8988T (cell line): ENCODE measurements around the gene GAS2L3.

Experiments
- DNase-seq: peaks from one replicate; pipeline ENCODE4 v3.0.0; 2011

The GAS2L3 gene

DNA sequence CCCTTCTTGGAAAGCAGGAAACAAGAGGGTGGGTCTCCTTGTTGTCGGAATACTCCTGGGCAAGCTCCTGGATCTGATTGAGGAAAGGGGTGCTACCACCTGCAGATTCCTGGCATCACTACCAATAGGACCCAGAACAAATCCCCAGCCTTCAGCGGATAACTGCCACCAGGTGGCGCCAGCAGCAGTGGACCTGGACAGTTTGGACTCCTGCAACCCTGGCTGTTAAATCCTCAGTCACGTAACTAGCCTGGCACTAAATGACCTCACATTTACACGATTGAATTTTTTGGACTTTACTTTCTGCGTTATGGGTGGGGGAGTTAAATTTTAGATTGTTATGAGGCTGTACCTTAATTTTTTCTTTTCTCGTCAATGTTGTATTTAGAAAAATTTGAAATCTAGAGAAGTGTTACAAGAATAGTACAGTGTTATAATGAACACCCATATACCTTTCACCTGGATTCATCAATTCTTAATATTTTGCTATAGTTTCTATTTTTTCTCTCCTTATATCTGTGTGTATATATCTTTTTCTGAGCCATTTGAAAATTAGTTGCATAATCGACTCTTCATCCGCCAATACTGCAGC is 95.6 kb downstream of the GAS2L3 start:
- peak; percentile 58 for DNase-seq

DNA sequence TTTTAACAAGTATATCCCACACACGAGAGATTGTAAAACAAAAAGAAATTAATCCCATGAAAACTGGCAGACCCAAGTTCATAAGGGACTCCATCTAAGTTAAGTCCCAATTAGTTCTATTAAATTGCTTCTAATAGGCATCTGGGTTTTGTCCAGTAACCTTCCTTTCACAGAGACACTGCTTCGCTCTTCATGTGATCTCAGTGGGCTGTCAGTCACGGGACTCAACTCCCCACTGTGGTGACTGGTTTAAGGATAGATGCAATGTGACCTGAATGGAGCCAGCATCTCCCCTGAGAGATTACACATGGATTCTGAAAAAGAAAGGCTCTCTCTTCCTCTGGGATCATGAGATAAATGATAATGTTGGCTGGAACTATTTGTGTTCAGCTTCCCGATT is 96.4 kb downstream of the GAS2L3 start:
- no peak for DNase-seq

DNA sequence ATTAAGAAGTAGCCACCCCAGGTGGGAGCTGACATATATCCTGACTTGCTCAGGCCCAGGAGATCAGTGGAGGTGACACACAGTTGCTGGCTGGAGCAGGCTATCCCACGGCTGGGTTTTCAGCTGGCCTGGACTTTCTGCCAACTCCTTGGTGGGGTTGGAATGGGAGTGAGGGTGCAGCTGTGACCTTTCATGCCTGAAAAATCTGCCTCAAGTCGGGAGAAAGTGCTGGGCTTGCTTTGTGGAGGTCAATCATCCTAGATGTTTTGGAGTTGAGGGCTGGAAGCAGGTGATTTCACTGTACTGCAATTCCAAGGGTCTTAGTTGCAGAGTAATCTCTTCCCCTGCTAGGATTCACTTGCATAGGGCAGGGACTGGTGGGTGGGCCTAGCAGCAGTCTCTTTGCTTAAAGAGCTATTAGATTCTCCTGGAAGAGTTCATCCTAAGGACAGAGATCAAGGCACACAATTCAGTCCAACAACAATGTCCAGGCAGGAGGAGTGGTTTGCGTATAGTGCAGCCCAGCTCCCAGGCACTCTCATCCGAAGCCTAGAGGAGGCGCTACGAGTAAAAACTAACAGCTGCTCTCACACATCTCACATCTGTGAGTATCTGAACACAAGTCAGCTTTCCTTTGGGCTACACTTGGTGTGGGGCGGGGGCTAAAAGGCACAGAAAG is 98.1 kb downstream of the GAS2L3 start:
- DNase-seq, result no peak

DNA sequence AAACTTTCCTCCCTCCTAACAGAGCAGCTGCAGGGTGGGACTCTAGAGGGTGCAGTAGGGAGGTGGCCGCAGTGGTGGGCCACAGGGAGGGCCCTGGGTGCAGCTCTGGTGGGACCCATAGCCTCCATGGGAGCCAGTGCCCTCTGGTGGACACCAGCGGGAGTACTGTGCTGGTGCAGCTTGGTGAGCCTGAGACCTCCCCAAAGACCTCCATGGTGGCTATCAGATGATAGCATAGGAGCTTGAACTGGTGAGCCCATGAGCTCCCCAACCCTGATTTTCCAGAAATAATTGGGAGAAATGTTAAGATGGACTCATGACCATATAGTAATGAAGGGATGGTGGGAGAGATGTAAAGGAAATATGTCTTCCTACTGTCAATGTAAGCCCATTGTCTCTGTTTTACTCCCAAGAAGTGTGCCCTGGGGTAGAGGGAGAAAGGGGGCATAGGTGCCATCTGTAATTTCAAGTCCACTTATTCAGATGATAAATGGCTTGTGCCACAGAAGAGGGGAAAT is 98.7 kb downstream of the GAS2L3 start:
- peak; percentile 39 for DNase-seq

DNA sequence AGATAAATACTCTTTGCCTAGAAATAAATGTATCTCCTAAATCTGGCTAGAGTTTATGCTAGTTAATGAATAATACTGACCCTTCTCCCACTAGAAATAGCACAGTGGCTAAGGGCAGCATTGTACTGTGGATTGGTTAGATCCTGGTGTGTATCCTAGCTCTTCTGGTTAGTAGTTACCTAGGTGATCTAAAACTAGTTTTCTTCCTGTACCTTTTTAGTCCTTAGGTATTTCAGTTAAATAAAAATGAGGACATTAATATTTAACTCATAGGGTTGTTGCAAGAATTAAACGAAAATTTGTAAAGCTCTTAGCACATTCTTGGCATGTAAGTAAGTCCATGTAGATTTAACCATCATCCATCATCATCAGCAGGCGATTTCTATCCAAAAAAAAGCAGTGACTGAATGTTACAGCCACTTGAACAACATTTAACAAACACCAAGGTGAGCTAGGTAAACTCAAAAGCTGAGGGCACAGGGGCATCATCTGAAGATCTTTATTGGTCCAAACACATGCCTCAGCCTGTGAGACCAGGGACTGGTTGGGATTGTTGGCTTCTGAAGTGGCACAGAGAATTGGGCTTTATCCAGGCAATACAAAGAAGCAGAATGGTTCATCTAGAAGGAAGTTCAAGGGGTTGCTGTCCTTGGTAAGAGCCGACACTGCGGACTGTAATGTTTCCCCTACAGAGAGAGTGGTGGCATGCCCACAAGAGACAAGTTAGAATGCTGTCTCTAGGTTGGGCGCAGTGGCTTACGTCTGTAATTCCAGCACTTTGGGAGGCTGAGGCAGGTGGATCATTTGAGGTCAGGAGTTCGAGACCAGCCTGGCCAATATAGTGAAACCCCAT is 100.8 kb downstream of the GAS2L3 start:
- no peak for DNase-seq
